H1 (cell line): ENCODE results near the gene HMCES.

ENCODE experiments used
- ASH2L ChIP-seq: fragments of 200-600, 300-600 bp; sonication (generic); IDR thresholded peaks from one replicate; pipeline ENCODE4 v1.7.1; 2017; ENCODE audit warnings: low read length
- CTCF ChIP-seq, 3 experiments: IDR thresholded peaks; 1 replicate in 2 of 3; 2 replicates in 1 of 3; pipeline versions ENCODE4 v1.5.1 to v1.6.1; 2011; ENCODE audit warnings: low read length in 3 of 3, mild to moderate bottlenecking in 3 of 3, inconsistent platforms in 2 of 3, low read depth in 1 of 3, moderate library complexity in 1 of 3; ENCODE audit not compliant: insufficient read depth in 1 of 3; ENCODE audit errors: control extremely low read depth in 1 of 3
- EZH2 ChIP-seq: fragments of 200-600 bp; sonication (generic); IDR thresholded peaks from 2 replicates; pipeline ENCODE4 v1.7.1; 2012; ENCODE audit warnings: low read depth, mild to moderate bottlenecking, moderate library complexity, low read length, inconsistent platforms; ENCODE audit not compliant: severe bottlenecking
- JUN ChIP-seq: IDR thresholded peaks from 2 replicates; pipeline ENCODE4 v1.6.1; 2011; ENCODE audit warnings: low read depth, mild to moderate bottlenecking, improper control_type of control experiment, low read length
- MAFK ChIP-seq: IDR thresholded peaks from 2 replicates; pipeline ENCODE4 v1.6.1; 2012; ENCODE audit warnings: low read depth, mild to moderate bottlenecking, improper control_type of control experiment, low read length
- MAX ChIP-seq: IDR thresholded peaks from 2 replicates; pipeline ENCODE4 v1.6.1; 2012; ENCODE audit warnings: inconsistent platforms
- NRF1 ChIP-seq: IDR thresholded peaks from 2 replicates; pipeline ENCODE4 v1.6.1; 2011; ENCODE audit warnings: mild to moderate bottlenecking, low read depth, low read length, improper control_type of control experiment
- POLR2A ChIP-seq, 2 experiments: IDR thresholded peaks; 1 replicate in 1 of 2; 2 replicates in 1 of 2; pipeline ENCODE4 v1.6.1; 2011; ENCODE audit warnings: low read depth in 2 of 2, low read length in 2 of 2, mild to moderate bottlenecking in 2 of 2; ENCODE audit errors: control extremely low read depth in 1 of 2
- POLR2AphosphoS5 ChIP-seq: IDR thresholded peaks from 2 replicates; pipeline ENCODE4 v1.6.1; 2011; ENCODE audit warnings: low read depth, low read length
- RFX5 ChIP-seq: IDR thresholded peaks from 2 replicates; pipeline ENCODE4 v1.6.1; 2011; ENCODE audit warnings: low read depth, low read length, improper control_type of control experiment, borderline replicate concordance
- SIN3A ChIP-seq, 2 experiments: IDR thresholded peaks in 1 of 2; conservative IDR thresholded peaks in 1 of 2; 2 replicates each; pipeline ENCODE4 v1.6.1; 2011 to 2012; ENCODE audit warnings: low read length in 2 of 2, improper control_type of control experiment in 1 of 2, low read depth in 1 of 2, mild to moderate bottlenecking in 1 of 2
- SP2 ChIP-seq: IDR thresholded peaks from 2 replicates; pipeline ENCODE4 v1.6.1; 2012; ENCODE audit warnings: mild to moderate bottlenecking, low read length, inconsistent platforms

GRCh38 chr3:129346695-129347457 is 68.2 kb downstream of the HMCES start:
- TF ChIP-seq RFX5 (no peak), POLR2A (IDR thresholded peaks at IDR 0.05; ENCODE audit: control extremely low read depth in 1 of 2, low read depth in 2 of 2, low read length in 2 of 2) (no peak), ASH2L (no peak), CTCF (IDR thresholded peaks at IDR 0.05; ENCODE audit: control extremely low read depth in 1 of 3, insufficient read depth in 1 of 3, low read depth in 1 of 3, low read length in 3 of 3) (no peak), SIN3A (conservative IDR thresholded peaks at IDR 0.05 in 1 of 2, IDR thresholded peaks at IDR 0.05 in 1 of 2; ENCODE audit: low read depth in 1 of 2, low read length in 2 of 2) (no peak), SP2 (no peak), POLR2AphosphoS5 (no peak), NRF1 (no peak), MAX (no peak), EZH2 (no peak), MAFK (no peak), JUN (no peak)
